GM21515 (cell line): ENCODE measurements around the gene GABBR2.

ENCODE experiments used
- ATAC-seq: cut with Tn5 transposase; IDR thresholded peaks from one replicate; pipeline ENCODE4 v1.9.1; 2021; ENCODE audit not compliant: unreplicated experiment

Gene GABBR2

DNA sequence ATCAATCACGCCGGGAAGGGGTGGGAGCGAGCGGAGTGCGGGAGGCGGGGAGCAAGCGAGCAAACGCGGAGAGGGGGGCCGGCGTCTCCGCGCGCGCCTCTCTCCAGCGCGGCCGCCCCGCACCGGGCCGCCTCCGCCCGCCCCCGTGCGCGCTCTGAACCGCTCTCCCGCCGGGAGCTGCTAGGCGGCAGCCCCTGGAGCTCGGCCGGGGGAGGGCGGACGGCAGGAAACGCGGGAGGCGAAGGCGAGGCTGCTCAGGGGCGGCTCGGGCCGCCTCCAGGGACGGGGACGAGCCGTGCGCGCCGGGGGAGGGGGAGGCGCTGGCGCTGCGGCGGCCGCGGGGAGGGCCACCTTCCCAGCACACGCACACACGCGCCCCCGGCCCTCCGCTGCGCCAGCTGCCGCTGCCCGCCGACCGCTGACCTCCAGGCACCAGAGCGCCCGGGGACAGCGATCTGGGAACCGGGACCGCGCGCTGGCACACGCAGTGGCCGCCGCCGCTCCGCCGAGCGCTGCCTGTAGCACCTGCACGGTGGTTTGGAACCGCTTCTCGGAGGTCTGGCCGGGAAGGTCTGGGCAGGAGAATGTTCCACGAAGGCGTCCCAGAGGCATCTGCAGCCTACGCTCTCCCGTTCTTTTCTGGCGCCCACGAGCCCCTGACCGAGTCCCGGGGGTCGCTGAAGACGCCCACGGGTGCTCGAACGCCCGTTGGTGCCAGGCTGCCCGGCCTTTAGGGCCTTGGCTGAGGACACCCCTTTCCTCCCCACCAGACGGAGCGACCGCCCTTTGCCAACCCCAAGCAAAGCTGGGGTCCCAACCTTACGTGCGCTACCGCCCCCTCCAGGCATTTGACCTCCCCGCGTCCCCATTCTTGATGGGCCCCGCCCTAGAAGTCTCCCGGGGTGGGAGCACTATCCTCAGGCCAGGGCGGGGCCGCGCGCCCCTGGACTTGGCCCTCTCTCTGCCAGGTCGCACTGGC lies at the start of gene GABBR2:
Gene GABBR2, minus strand, starts transcription at position 3 of the 979 bp plus-strand sequence. CDS start 198 bp downstream, outside the sequence.
- ATAC-seq: no peak

- no peak for ATAC-seq
These were observed 46.4 kb upstream of the GABBR2 start for GRCh38 chr9:98755006-98755618.

- no peak for ATAC-seq
These were observed 42.5 kb upstream of the GABBR2 start for GRCh38 chr9:98751210-98751609.

- ATAC-seq: no peak
These were observed 41.8 kb upstream of the GABBR2 start for GRCh38 chr9:98750364-98751060.

- ATAC-seq: no peak
These were observed 38.7 kb upstream of the GABBR2 start for GRCh38 chr9:98747476-98747875.

GRCh38 chr9:98745470-98745869 lies 36.7 kb upstream of the GABBR2 start:
- ATAC-seq: no peak

DNA sequence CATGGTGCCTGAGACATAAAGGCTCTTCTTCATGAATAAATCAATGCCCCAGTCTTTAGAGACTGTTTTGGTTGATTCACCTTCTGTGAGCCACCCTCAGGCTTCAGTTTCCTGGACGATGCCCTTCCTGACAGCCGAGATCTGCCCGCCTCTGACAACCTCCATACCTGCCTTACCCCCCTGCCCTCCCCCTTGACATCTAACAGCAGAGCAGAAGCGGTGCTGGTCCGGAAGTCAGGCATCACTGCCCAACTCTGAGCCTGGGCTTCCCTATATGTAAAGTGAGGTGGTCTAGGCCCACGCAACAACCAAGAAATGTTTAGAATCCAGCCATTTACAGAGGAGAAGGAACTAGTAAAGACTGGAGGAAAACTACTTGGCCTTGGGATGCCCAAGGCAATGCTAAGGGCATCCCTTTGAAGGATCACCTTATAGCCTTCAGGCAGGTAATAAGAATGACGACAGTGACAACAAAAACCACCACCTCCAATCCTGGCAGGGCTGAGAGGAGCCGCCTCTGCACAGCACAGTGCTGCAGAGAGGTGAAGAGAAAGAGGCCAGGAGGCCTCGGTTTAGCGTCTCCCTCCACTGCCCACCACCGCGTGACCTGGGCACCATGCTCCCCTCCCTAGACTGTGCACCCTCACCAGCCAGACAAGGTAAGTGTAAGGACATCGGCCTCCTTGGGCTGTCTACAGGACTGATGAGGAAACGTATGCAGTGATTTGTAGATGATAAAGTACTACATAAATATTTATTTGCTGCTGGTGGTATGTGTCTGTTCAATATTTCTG lies 35.3 kb upstream of the GABBR2 start:
- no peak for ATAC-seq

DNA sequence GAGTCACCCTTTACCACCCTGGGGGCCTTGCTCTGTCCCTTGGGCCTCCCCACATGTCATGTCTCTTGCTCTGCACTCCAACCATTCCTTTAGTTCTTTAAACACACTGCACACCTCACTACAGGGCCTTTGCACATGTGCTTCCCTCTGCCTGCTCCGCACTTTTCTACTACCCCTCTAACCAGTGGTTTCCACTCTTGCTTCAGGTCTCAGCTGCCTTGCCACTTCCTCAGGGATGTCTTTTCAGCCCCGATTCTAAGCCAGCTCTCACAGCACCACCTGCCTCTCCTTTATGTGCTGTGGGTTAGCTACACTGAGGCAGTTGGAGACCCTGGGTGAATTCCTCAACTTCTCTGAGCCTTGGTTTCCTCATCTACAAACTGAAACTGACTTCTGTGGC lies 34.6 kb upstream of the GABBR2 start:
- ATAC-seq: no peak

DNA sequence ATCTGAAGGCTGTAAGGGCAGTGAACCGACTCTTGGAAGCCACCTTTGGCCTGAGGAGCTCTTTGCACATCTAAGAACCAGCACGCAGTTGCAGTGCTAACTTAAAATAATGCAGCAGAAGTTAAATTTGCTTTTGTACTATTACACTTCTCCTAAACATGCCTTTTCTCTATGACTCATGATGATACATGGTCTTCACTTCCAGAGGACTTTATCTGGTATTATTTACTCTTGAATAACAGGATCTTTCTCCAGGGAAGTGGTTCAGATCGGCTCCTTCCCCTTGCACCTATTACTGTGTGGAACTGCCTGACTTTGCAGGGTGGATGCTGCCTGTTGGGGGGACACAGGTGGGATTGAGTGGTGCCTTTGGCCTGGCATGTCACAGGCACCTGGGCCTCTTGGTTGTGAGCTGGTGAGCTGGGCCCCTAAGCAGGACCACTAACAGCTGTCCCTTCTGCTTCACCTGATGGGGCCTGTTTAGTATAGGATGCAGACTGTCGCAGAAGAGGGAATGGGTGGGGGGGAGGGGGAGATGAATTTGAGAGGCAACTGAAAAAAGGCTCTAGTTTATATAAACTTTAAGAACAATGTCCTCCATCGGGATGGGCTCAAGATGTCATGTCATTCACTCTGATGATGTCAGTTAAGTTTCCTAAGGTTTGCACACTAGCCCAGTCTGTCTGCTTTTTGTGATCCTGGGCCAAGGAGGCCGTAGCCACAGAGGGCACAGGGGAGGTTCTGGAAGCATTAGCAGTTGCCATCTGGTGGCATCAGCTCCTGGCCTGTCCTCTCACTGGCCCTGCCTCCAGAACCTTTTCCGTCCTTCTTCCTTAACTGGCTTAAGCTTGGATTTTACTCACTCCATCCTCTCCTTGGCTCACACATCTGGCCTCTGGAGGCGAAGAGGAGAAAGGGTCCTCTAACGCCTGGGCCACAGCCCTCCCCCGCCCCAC lies 33.9 kb upstream of the GABBR2 start:
- no peak for ATAC-seq

DNA sequence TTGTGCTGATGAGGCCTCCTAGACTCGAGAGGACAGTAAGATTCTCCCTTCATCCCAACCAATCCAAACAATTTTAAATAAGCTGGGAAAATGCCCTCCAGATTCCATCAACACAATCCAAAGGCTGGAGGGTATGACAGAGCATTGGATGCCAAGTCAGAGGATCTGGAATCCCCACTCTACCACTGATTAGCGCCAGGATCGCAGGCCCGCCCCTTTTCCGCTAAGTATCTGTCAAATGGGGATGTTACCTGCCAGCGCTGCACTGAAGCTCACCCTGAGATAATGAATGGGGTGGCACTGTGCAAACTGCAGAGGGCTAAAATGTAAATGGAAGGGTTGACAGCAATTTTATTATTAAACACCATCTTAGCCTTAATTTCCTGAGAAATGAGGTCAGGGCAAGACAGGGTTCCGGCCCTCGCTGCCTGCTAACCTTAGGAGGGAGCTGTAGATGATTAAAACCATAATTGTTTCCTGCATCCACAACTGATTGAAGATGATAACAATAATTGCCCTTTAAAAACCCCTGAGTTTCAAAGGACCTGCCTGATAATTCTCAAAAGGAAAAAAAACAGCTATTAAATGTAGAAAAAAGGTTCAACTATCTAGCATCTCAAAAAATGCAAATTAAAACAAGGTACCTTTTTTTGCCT lies 31.6 kb upstream of the GABBR2 start:
- ATAC-seq: no peak

DNA sequence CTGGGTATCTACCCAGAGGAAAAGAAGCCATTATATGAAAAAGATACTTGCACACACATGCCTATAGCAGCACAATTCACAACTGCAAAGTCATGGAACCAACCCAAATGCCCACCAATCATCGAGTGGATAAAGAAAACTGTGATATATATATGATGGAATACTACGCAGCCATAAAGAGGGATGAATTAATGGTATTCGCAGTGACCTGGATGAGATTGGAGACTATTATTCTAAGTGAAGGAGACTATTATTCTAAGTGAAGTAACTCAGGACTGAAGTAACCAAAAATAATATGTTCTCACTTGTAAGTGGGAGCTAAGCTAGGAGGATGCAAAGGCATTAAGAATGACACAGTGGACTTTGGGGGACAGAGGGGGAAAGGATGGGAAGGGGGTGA lies 30.0 kb upstream of the GABBR2 start:
- no peak for ATAC-seq

DNA sequence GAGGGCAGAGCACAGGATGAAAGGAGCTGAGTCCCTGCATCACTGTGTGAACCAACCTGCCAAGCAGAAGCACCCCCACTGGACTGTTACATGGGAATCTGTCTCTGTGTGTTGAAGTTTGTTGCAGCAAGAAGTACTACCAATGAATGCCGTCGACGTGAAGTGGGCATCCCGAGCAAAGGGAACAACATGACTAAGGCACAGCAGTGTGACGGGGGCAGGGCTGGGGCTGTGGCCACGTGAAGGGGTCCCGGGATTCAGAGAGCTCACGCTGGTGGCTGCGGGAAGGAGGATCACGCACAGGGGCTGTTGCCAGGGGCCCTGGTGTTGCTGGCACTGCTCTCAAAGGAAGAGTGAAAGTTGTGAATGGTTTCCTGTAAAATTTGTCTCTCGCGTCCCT lies 27.5 kb upstream of the GABBR2 start:
- no peak for ATAC-seq

DNA sequence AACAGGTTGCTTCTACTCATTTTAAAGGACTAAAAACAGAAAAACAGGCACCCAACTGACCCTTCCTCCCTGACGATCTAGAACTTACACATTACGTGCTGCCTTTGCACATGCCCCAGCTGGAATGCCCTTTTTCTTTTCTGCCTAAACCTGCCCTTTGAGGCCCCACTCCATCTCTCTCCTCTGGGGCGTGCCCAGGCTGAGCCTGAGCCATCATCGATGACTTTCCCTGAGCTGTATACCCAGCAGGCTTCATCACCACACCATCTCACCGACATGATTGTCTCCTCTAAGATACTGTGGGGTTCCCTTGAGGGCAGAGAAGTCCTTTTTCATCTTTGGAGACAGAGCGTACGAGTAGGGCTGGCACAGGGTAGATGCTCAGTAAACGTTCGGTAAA lies 24.1 kb upstream of the GABBR2 start:
- no peak for ATAC-seq

DNA sequence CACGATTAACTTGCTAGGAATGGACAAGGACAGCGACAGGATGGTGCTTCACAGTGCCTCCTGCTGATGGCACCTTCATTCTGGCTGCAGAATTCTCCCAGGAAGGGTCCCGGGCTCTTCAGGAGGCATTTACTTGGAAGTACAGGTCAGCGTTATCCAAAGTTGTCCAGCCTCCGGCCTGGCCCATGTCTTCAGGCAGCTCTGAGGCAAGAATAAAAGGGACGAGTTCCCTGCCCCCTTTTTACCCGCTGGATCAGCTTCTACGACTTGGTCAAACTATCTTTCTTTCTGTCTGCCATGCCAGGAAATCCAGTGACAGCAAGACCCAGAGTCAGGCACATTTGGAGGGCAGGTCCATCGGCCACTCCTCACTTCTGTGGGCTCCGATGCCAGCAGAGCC lies 23.4 kb upstream of the GABBR2 start:
- no peak for ATAC-seq

GRCh38 chr9:98730871-98731270 lies 22.1 kb upstream of the GABBR2 start:
- no peak for ATAC-seq

GRCh38 chr9:98728500-98728899 lies 19.8 kb upstream of the GABBR2 start:
- ATAC-seq: no peak

- ATAC-seq: no peak
These were observed 18.7 kb upstream of the GABBR2 start for GRCh38 chr9:98727428-98727827.

- ATAC-seq: no peak
These were observed 18.0 kb upstream of the GABBR2 start for GRCh38 chr9:98726735-98727134.

DNA sequence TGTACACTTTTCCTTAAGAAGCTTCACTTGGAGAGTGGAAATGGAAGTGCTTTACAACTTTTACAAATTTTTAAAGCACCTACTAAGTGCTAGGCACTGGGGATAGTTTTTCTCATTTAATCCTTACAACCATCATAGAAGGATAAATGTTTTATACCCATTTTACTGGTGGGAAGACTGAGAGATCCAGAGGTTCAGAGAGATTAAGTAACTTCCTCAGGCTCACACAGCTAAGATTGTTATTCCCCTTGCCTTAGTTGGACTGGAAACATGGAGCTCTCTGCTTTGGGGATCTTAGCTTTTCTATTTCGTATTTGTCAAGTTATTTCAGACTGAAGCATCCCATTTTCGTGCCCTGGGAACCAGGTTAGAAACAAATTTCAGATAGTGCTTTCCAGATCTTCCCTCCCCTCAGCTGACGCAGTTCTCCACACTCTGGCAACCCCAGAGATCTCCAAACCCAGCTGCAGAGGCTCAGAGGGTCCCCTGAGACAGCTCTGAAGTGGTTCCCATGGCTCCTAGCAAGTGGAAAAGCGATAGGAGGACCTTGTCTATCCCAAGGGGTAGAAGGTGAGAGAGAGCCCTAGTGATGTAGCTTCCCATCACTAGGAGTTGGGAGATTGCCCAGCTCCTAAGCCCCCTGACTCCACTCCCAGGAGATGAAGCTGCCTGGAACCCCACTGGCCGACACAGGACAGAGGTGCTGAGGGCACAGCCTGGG lies 16.2 kb upstream of the GABBR2 start:
- ATAC-seq: no peak
